ENCODE results near the gene KCNG2.

KCNG2 gene

DNA sequence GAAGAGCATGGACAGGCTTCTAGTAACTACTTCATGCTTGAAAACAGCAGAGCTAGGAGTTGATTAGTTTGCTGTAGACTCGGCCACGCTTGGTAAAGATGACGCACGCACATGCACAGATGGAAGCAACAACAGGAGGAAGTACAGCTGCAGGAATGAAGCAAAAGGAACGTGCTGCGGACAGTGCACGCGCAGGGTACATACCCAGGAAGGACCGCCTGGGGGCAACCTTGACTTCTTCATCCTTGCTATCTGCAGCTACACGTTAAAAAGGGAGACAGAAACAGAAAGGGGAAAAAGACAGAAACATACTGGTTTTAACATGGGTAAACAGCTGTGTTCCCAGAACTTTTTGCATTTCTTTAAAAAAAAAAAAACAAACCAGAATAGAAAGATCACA, 136.0 kb downstream of the KCNG2 start:
- DNase-seq (ENCODE audit: extremely low read depth, low read depth) = peak; percentile 38
- H3K4me3 ChIP-seq (replicated peaks; ENCODE audit: low read depth, low read length) = no peak overlapping the region
- TF ChIP-seq, protein P1, sequence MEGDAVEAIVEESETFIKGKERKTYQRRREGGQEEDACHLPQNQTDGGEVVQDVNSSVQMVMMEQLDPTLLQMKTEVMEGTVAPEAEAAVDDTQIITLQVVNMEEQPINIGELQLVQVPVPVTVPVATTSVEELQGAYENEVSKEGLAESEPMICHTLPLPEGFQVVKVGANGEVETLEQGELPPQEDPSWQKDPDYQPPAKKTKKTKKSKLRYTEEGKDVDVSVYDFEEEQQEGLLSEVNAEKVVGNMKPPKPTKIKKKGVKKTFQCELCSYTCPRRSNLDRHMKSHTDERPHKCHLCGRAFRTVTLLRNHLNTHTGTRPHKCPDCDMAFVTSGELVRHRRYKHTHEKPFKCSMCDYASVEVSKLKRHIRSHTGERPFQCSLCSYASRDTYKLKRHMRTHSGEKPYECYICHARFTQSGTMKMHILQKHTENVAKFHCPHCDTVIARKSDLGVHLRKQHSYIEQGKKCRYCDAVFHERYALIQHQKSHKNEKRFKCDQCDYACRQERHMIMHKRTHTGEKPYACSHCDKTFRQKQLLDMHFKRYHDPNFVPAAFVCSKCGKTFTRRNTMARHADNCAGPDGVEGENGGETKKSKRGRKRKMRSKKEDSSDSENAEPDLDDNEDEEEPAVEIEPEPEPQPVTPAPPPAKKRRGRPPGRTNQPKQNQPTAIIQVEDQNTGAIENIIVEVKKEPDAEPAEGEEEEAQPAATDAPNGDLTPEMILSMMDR (IDR thresholded peaks at IDR 0.05; ENCODE audit: low read depth, low read length, missing control alignments) = peak; percentile 29

DNA sequence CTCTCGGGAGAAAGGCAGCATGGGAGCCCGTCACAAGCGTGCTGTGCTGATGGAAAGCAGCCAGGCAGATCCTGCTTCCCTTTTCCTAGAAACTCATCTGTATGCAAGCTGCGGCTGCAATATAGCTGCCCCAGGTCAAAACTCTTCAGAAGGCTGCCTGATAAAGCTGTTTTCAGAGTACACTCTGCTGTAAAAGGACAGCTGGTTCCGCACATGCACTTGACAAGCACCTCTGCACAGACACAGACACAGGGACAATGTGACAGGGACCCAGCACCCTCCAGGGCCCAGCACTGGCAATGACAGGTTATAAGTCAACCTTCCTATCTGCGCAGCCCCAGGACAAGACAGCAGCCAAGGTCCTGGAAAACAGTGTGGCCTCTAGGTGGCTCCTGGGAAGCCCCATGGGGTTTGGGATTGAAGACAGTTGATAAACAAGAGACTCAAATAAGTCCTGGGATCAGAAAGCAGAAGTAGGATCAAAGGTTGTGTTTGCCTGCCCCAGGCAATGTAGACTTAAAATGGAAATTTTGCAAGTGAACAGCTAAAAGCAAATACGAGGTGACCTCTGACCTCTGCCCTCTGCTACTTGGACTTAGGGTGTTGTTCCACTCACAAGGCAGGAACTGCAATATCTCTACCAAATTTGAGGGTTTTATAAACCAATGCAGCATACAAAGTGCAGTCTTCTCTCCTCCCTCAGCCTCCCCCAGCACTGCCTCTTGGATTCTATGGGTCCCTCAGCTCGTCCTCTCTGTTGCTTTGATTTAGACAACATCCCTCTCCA, 136.8 kb downstream of the KCNG2 start:
- DNase-seq (ENCODE audit: extremely low read depth, low read depth) = no peak
- TF ChIP-seq, protein P1 (IDR thresholded peaks at IDR 0.05; ENCODE audit: low read depth, low read length, missing control alignments) = no peak

DNA sequence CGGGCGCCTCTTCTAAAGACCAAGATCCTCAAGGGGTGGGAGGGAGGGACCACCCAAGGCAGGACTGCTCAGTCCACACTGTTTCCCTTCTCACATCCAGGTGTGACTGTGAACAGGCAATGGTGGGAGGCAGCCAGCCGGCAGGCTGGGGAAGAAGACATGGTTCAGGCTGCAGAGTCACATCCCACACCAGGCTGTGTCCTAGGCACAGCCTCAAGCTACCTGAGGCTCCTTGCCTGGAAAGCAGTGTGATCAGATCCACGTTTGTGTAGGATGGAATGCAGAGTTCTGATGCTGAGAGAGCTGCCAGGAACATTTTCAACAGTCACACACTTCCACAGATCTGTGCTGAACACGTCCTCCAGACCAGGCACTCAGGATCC, 137.4 kb downstream of the KCNG2 start:
- no peak for DNase-seq (ENCODE audit: extremely low read depth, low read depth)
- TF ChIP-seq, protein P1 (IDR thresholded peaks at IDR 0.05; ENCODE audit: low read depth, low read length, missing control alignments) = no peak
- no peak overlapping the region for H3K4me3 ChIP-seq (replicated peaks; ENCODE audit: low read depth, low read length)

More for the DNA sequence above, 136.8 kb downstream of the KCNG2 start:
- H3K4me3 ChIP-seq (replicated peaks; ENCODE audit: low read depth, low read length) = no peak overlapping the region

DNA sequence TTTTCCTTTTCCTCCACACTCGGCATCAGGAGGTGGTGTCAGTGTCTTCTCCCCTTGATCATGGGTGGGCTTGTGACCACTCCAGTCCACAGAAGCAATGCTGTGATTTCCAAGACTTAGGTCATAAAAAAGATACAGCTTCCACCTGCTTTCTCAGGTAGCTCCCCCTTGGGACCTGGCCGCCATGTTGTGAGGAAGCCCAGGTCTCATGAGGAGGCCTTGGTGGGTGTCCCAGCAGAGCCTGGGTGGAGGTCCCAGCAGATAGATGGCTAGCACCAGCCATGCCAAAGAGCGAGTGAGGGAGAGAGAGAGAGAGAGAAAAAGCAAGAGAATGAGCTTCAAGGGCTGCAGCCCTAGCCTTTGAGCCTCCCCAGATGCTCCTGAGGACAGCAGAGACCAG, 137.8 kb downstream of the KCNG2 start:
- DNase-seq (ENCODE audit: extremely low read depth, low read depth) = no peak
- H3K4me3 ChIP-seq (replicated peaks; ENCODE audit: low read depth, low read length) = no peak overlapping the region
- TF ChIP-seq, protein P1 (IDR thresholded peaks at IDR 0.05; ENCODE audit: low read depth, low read length, missing control alignments) = no peak

DNA sequence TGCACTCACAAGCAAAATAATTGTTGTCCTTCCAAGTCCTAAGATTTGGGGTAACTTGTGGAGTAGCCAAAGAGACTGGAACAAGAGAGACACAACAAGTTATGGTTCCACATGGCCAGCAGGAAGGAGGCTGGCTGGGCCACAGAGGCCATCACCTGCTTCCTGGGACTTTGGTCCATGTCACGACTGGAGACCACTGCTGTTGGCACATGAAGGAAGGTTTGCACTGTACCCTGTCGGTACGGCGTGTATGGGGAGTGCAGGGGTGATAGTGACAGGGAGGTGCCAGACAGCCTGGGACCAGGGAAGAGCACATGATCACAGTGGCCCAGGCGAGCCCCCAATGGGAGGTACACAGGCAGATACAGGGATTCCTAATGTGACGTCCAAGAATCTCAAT, 138.2 kb downstream of the KCNG2 start:
- no peak overlapping the region for H3K4me3 ChIP-seq (replicated peaks; ENCODE audit: low read depth, low read length)
- no peak for DNase-seq (ENCODE audit: extremely low read depth, low read depth)

DNA sequence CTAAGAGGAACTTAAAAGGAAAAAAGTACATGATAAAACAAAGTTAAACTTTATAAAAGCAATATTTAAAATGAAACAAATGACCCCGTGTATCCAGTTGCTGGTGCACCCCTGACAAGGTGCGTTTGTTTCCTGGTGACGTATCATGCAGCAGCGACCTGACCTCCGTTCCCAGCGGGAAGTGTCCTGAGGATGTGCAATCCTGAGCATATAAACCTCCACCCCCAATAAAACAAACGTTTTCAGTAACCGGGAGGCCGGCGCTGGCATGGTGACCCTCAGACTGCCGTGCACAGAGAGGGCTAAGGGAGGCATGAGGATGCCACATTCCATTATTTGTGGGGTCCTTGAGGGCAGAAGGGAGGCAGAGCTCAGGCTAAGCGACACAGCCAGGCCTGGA, 138.9 kb downstream of the KCNG2 start:
- DNase-seq (ENCODE audit: extremely low read depth, low read depth) = no peak
- no peak overlapping the region for H3K4me3 ChIP-seq (replicated peaks; ENCODE audit: low read depth, low read length)
- TF ChIP-seq, protein P1 (IDR thresholded peaks at IDR 0.05; ENCODE audit: low read depth, low read length, missing control alignments) = no peak

More for the DNA sequence above, 138.2 kb downstream of the KCNG2 start:
- TF ChIP-seq, protein P1 (IDR thresholded peaks at IDR 0.05; ENCODE audit: low read depth, low read length, missing control alignments) = no peak

All from HFF-Myc (cell line).